Type B pancreatic cell (in vitro differentiated cells): ENCODE measurements around the gene PRPF40B. TPM values are rescaled to one million over a fixed set of nuclear protein-coding genes. Genes with fewer than 3 reads are reported as not detected.

Experiments used
- DNase-seq: peaks from one replicate; pipeline ENCODE4 v3.0.0; 2021; ENCODE audit warnings: mixed read lengths; ENCODE audit not compliant: unreplicated experiment; ENCODE audit errors: extremely low spot score
- H3K27ac Mint-ChIP-seq: 2 replicates; pipeline ENCODE4 v1.8.0; 2021; ENCODE audit warnings: mild to moderate bottlenecking, mixed read lengths
- H3K27me3 Mint-ChIP-seq: 2 replicates; pipeline ENCODE4 v1.8.0; 2021; ENCODE audit warnings: mixed read lengths
- H3K36me3 Mint-ChIP-seq: 2 replicates; pipeline ENCODE4 v1.8.0; 2021; ENCODE audit warnings: mixed read lengths
- H3K4me1 Mint-ChIP-seq: one replicate; pipeline ENCODE4 v1.8.0; 2021; ENCODE audit warnings: mixed read lengths; ENCODE audit not compliant: unreplicated experiment
- H3K4me3 Mint-ChIP-seq: 2 replicates; pipeline ENCODE4 v1.8.0; 2021; ENCODE audit warnings: mild to moderate bottlenecking, mixed read lengths
- H3K9me3 Mint-ChIP-seq: 2 replicates; pipeline ENCODE4 v1.8.0; 2021; ENCODE audit warnings: mixed read lengths
- CTCF ChIP-seq: fragments of 200-600 bp; sonication (generic); conservative IDR thresholded peaks from 2 replicates; pipeline ENCODE4 v1.5.0; 2021; ENCODE audit warnings: antibody characterized with exemption, mild to moderate bottlenecking
- long read RNA-seq: library from polyadenylated mRNA; unstranded; transcript quantifications from one replicate; pipeline ENCODE4 v2.0.0, GENCODE V29; 2020
- total RNA-seq: library from RNA; stranded (reverse); gene quantifications from 2 replicates; pipeline ENCODE4 v1.2.1, GENCODE V29; 2021; ENCODE audit warnings: low replicate concordance

PRPF40B gene
- 25.0 and 35.4 TPM in 2 replicates for total RNA-seq
- long read RNA-seq, partial matches to known transcripts = 3 of 17 reads
- long read RNA-seq, other reads (novel, unspliced or antisense) = 14 of 17 reads

DNA sequence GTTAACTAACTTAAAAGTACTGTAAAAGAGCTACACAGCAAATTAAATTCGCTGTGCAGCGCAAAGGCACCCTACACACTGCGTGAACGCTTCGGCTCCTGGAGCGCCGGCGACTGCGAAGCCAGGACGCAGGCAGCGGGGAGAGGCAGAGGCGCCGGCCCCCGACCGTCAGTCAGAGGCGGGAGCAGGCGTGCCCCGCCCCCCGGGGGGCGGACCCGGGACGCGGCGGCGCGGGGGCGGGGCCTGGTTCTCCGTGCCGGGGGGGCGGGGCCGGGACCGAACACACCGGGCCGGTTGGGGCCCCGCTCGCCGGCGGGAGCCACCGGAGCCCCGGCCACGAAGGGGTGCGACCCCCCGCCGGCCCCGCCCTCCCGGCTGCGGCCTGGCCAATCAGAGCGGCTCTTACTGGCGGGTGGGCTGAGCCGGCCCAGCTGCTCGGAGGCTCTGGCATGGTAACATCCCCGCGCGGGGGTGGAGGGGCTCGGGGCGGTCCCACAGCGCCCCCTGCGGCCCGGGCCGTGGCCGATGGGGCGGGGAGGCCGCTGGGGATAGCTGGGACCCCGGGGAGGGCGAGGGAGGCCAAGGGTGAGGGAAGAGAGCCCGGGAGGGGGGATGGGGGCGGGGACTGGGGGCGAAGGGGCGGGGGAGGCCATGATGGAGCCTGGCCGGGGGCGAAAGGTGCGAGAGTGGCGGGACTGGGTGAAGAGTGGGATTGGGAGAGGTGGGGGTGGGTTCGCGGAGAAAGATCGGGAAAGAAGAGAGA, at the start of gene PRPF40B:
Gene PRPF40B, plus strand, starts transcription at position 420 of the 763 bp plus-strand sequence. Its CDS starts 30 bp downstream, at position 450.
- Mint-ChIP-seq H3K27ac (peak within 1 kb of the TSS; percentile 88), H3K27me3 (peaks cover 3% of the 10 kb centered on the region), H3K9me3 (no peaks in the 10 kb centered on the region), H3K4me1 (peaks cover 29% of the 10 kb centered on the region), H3K36me3 (no peaks in the 10 kb centered on the region), H3K4me3 (peak within 1 kb of the TSS; percentile 92)
- peak; percentile 92 for DNase-seq
- TF ChIP-seq CTCF = peak; percentile 77

- Mint-ChIP-seq H3K36me3 (peaks cover 12% of the 10 kb centered on the region), H3K27me3 (no peaks in the 10 kb centered on the region), H3K4me1 (peaks cover 16% of the 10 kb centered on the region), H3K27ac (no peak overlapping the region), H3K4me3 (no peak overlapping the region), H3K9me3 (no peaks in the 10 kb centered on the region)
- no peak for DNase-seq
- TF ChIP-seq CTCF = no peak
Measured at GRCh38 chr12:49577589-49578315, 45.6 kb upstream of the PRPF40B start.

- H3K4me3 Mint-ChIP-seq = no peak overlapping the region
Measured at GRCh38 chr12:49578471-49579112, 44.8 kb upstream of the PRPF40B start.

GRCh38 chr12:49580572-49581535, 42.5 kb upstream of the PRPF40B start:
- Mint-ChIP-seq H3K27me3 (no peaks in the 10 kb centered on the region), H3K27ac (peak overlapping the region; percentile 11), H3K36me3 (peaks cover 9% of the 10 kb centered on the region), H3K4me1 (peaks cover 16% of the 10 kb centered on the region), H3K4me3 (no peak overlapping the region), H3K9me3 (no peaks in the 10 kb centered on the region)
- DNase-seq = peak; percentile 81
- peak; percentile 91 for TF ChIP-seq CTCF

More at GRCh38 chr12:49578471-49579112, 44.8 kb upstream of the PRPF40B start:
- Mint-ChIP-seq H3K4me1 (peaks cover 16% of the 10 kb centered on the region), H3K27me3 (no peaks in the 10 kb centered on the region), H3K36me3 (peaks cover 12% of the 10 kb centered on the region), H3K9me3 (no peaks in the 10 kb centered on the region), H3K27ac (no peak overlapping the region)
- DNase-seq = no peak
- no peak for TF ChIP-seq CTCF
